WTC11 (cell line): ENCODE results near the gene GPC6.

Source experiments
- CREB1 ChIP-seq: sonication (generic); formaldehyde crosslinking; IDR thresholded peaks from 2 replicates; pipeline ENCODE4 v1.8.0; 2023; ENCODE audit warnings: mild to moderate bottlenecking, missing genetic modification reagents
- FOXP1 ChIP-seq: sonication (generic); formaldehyde crosslinking; IDR thresholded peaks from 2 replicates; pipeline ENCODE4 v1.8.0; 2022; ENCODE audit warnings: missing genetic modification reagents, mild to moderate bottlenecking, moderate library complexity, borderline replicate concordance
- NR2C2 ChIP-seq: sonication (generic); formaldehyde crosslinking; IDR thresholded peaks from 2 replicates; pipeline ENCODE4 v1.8.0; 2022; ENCODE audit warnings: mild to moderate bottlenecking, missing genetic modification reagents
- TEAD4 ChIP-seq: sonication (generic); formaldehyde crosslinking; IDR thresholded peaks from 2 replicates; pipeline ENCODE4 v1.8.0; 2022; ENCODE audit warnings: mild to moderate bottlenecking, missing genetic modification reagents
- USF1 ChIP-seq: sonication (generic); formaldehyde crosslinking; IDR thresholded peaks from 2 replicates; pipeline ENCODE4 v1.8.0; 2022; ENCODE audit warnings: mild to moderate bottlenecking, missing genetic modification reagents
- TF ChIP-seq, protein P1 (sequence below): sonication (generic); formaldehyde crosslinking; IDR thresholded peaks from 2 replicates; pipeline ENCODE4 v1.8.0; 2022; ENCODE audit warnings: mild to moderate bottlenecking, missing genetic modification reagents
- TF ChIP-seq, protein P2 (sequence below): fragments of 200-600 bp; IDR thresholded peaks from 2 replicates; pipeline ENCODE4 v1.8.0; 2022; ENCODE audit warnings: antibody characterized with exemption

- TF ChIP-seq USF1 (no peak), CREB1 (CRISPR knock-in tag) (no peak), TEAD4 (CRISPR knock-in tag) (no peak), FOXP1 (CRISPR knock-in tag) (no peak), NR2C2 (no peak)
- TF ChIP-seq, protein P1, sequence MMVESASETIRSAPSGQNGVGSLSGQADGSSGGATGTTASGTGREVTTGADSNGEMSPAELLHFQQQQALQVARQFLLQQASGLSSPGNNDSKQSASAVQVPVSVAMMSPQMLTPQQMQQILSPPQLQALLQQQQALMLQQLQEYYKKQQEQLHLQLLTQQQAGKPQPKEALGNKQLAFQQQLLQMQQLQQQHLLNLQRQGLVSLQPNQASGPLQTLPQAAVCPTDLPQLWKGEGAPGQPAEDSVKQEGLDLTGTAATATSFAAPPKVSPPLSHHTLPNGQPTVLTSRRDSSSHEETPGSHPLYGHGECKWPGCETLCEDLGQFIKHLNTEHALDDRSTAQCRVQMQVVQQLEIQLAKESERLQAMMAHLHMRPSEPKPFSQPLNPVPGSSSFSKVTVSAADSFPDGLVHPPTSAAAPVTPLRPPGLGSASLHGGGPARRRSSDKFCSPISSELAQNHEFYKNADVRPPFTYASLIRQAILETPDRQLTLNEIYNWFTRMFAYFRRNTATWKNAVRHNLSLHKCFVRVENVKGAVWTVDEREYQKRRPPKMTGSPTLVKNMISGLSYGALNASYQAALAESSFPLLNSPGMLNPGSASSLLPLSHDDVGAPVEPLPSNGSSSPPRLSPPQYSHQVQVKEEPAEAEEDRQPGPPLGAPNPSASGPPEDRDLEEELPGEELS = no peak
- TF ChIP-seq, protein P2, sequence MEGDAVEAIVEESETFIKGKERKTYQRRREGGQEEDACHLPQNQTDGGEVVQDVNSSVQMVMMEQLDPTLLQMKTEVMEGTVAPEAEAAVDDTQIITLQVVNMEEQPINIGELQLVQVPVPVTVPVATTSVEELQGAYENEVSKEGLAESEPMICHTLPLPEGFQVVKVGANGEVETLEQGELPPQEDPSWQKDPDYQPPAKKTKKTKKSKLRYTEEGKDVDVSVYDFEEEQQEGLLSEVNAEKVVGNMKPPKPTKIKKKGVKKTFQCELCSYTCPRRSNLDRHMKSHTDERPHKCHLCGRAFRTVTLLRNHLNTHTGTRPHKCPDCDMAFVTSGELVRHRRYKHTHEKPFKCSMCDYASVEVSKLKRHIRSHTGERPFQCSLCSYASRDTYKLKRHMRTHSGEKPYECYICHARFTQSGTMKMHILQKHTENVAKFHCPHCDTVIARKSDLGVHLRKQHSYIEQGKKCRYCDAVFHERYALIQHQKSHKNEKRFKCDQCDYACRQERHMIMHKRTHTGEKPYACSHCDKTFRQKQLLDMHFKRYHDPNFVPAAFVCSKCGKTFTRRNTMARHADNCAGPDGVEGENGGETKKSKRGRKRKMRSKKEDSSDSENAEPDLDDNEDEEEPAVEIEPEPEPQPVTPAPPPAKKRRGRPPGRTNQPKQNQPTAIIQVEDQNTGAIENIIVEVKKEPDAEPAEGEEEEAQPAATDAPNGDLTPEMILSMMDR = no peak
These were observed 1104.7 kb downstream of the GPC6 start for GRCh38 chr13:94331281-94331680.
